Measurements from ENCODE around the gene NTHL1. TPM values are rescaled to one million over a fixed set of nuclear protein-coding genes. Genes with fewer than 3 reads are reported as not detected.
"Not testable (repeated sequence)": the region's sequence is repeated elsewhere in the genome, so short reads cannot be mapped to it uniquely, and the experiment has no call there.

Gene NTHL1
- total RNA-seq, 6 donors from 2014 or later: 17.8 to 43.6 (median 28.8) TPM

- peak in 1 of 2 donors; percentile 58 for DNase-seq
- Histone ChIP-seq H3K4me1 (peaks cover 11 to 24% (median 13%) of the 10 kb centered on the region in 4 donors), H3K36me3 (no peaks in the 10 kb centered on the region), H3K4me3 (no peak overlapping the region), H3K27me3 (no peaks in the 10 kb centered on the region), H3K9me3 (no peaks in the 10 kb centered on the region), H3K27ac (no peak overlapping the region)
- TF ChIP-seq CTCF (IDR thresholded peaks at IDR 0.05) (no peak), EP300 (IDR thresholded peaks at IDR 0.05) (no peak), POLR2AphosphoS5 (IDR thresholded peaks at IDR 0.05) (no peak), POLR2A (IDR thresholded peaks at IDR 0.05) (no peak)
- ATAC-seq (ENCODE audit: low FRiP score in 2 of 2): no peak
- 90 to 98% methylated on average over 15 of the region's 15 CpGs for WGBS, 2 donors
Observed at GRCh38 chr16:2013527-2013926, 34.1 kb downstream of the NTHL1 start.

GRCh38 chr16:2011726-2012125 lies 35.9 kb downstream of the NTHL1 start:
- WGBS, 2 donors: 84% methylated on average over 9 of the region's 9 CpGs
- not testable (repeated sequence) for H3K27me3 ChIP-seq; H3K9me3 ChIP-seq; H3K27ac ChIP-seq; DNase-seq; H3K36me3 ChIP-seq; H3K4me3 ChIP-seq; ATAC-seq (ENCODE audit: low FRiP score in 2 of 2)
- H3K4me1 ChIP-seq: peaks cover 29 to 42% (median 30%) of the 10 kb centered on the region in 4 donors

- H3K27ac ChIP-seq: peak within 1 kb of the TSS; percentile 85 to 96 (median 94)
- peak; percentile 92 to 96 for ATAC-seq (ENCODE audit: low FRiP score in 2 of 2)
- peak within 1 kb of the TSS; percentile 67 to 100 (median 96) for H3K4me3 ChIP-seq
- no peaks in the 10 kb centered on the region for H3K9me3 ChIP-seq
- H3K36me3 ChIP-seq: no peaks in the 10 kb centered on the region
- DNase-seq: peak; percentile 81 to 97
- H3K27me3 ChIP-seq: no peaks in the 10 kb centered on the region
- TF ChIP-seq POLR2AphosphoS5 (IDR thresholded peaks at IDR 0.05) (peak; percentile 80 to 93), POLR2A (IDR thresholded peaks at IDR 0.05) (peak in 3 of 4 donors; percentile 49 to 94 (median 88)), EP300 (IDR thresholded peaks at IDR 0.05) (no peak), CTCF (IDR thresholded peaks at IDR 0.05) (peak in 3 of 6 experiments; percentile 3 to 16 (median 11))
- H3K4me1 ChIP-seq: peaks cover 40 to 52% (median 43%) of the 10 kb centered on the region in 4 donors
- 3 to 6% methylated on average over 11 to 30 of the region's 52 CpGs for WGBS, 2 donors
Observed at GRCh38 chr16:2009791-2010510, 37.7 kb downstream of the NTHL1 start, which contains the start of gene ZNF598. ZNF598 (minus strand) TSS chr16:2009821.

DNA sequence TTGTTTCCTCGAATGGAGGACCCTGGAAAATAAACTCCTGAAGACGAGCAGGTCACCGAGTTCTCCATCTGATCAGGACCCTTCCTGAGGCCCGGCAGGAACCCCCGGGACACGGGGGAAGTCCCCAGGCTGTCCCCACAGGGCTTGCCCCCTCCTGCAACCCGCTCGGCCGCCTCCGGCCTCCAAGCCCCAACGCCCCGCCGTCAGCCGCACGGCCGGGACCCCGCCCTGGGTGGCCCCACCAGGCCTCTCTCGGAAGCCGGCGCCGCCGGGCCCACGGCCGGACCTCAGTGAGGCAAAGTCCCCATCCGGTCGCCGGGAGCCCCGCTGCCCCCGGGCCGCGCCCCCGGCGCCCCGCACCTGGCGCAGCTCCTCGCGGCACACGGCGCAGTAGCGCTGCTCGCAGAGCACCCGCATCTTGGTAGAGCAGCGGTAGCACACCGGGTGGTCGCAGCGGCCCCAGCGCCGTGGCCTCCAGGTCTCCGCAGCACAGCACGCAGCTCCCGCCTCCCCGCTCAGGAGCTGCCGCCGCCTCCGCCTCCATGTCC lies 38.4 kb downstream of the NTHL1 start:
- Histone ChIP-seq H3K4me3 (peak overlapping the region; percentile 67 to 100 (median 96)), H3K27ac (peak overlapping the region; percentile 85 to 96 (median 94)), H3K27me3 (no peaks in the 10 kb centered on the region), H3K4me1 (peaks cover 47 to 59% (median 51%) of the 10 kb centered on the region in 4 donors), H3K9me3 (no peaks in the 10 kb centered on the region), H3K36me3 (no peaks in the 10 kb centered on the region)
- TF ChIP-seq EP300 (IDR thresholded peaks at IDR 0.05) (no peak), POLR2A (IDR thresholded peaks at IDR 0.05) (no peak), CTCF (IDR thresholded peaks at IDR 0.05) (peak in 2 of 6 experiments; percentile 17 to 22)
- 1% methylated on average over 30 of the region's 55 CpGs; no CpG with 5 or more reads in 1 of the 2 donors for WGBS, 2 donors
- DNase-seq (peak in 1 of 2 donors; percentile 91), ATAC-seq (ENCODE audit: low FRiP score in 2 of 2) (peak in 1 of 2 donors; percentile 4)

DNA sequence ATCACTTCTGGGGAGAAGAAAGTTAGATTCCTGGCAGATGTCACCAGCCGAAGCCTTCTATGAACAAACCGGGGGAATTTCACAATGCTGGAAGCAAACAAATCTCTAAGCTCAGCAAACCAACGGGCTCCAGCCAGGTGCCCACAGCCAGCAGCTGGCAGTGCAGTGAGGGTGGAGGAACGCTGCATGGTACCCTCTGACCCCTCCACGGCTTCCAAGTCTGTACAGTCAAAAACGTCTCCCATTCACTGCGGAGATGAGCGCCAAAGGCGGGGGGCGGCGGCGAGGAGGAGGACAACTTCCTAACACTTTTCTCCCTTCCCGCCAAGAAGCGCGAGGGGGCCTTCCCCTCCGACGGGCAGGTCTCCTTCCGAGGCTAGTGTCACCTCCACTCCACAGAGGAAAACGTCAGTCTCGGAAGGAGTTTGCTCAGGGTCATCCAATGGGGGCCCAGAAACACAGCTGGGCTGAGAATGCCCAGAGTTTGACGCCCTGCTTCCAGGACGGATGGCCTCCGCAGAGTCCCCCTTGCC lies 38.9 kb downstream of the NTHL1 start:
- H3K27me3 ChIP-seq: no peaks in the 10 kb centered on the region
- no peaks in the 10 kb centered on the region for H3K9me3 ChIP-seq
- TF ChIP-seq EP300 (IDR thresholded peaks at IDR 0.05) (no peak), CTCF (IDR thresholded peaks at IDR 0.05) (peak in 1 of 6 experiments; percentile 3), POLR2AphosphoS5 (IDR thresholded peaks at IDR 0.05) (no peak), POLR2A (IDR thresholded peaks at IDR 0.05) (no peak)
- DNase-seq (peak in 1 of 2 donors; percentile 83), ATAC-seq (ENCODE audit: low FRiP score in 2 of 2) (no peak)
- peak overlapping the region; percentile 85 to 96 (median 94) for H3K27ac ChIP-seq
- no peaks in the 10 kb centered on the region for H3K36me3 ChIP-seq
- H3K4me3 ChIP-seq: peak overlapping the region; percentile 67 to 100 (median 96)
- H3K4me1 ChIP-seq: peaks cover 52 to 64% (median 56%) of the 10 kb centered on the region in 4 donors
- WGBS, 2 donors: 1% methylated on average over 20 to 22 of the region's 23 CpGs
